ENCODE measurements around the gene GPR180.

DNA sequence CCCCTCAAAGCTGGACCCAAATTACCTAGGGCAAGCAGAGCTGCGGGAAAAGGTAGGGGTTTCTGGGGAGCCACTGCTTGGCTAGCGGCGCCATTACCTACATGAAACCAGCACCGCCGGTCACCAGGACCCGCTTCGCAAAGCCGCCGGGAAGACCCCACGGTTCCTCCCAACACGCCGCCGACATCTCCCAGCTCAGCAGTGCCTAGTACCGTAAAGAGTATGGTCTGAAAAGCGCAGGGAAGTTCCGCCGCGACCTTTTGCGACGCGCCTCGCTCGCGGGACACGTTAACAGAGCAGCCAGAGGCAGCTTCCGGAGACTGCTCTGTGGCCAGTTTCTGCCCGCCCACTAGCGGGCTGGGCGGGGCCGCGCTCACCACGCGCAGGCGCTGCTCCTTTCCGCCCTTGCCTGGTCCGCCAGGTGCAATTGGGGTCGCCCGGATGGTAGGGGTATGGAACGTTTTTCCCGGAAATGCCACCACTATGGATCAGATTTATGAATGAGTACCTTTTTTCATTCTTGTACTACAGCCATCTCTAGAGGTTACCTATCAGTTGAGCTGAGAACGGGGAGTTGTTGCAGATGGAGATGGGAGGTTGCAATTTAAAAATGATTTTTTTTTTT, 5.6 kb upstream of the GPR180 start, which contains the start of gene TGDS:
- TF ChIP-seq, protein P1, sequence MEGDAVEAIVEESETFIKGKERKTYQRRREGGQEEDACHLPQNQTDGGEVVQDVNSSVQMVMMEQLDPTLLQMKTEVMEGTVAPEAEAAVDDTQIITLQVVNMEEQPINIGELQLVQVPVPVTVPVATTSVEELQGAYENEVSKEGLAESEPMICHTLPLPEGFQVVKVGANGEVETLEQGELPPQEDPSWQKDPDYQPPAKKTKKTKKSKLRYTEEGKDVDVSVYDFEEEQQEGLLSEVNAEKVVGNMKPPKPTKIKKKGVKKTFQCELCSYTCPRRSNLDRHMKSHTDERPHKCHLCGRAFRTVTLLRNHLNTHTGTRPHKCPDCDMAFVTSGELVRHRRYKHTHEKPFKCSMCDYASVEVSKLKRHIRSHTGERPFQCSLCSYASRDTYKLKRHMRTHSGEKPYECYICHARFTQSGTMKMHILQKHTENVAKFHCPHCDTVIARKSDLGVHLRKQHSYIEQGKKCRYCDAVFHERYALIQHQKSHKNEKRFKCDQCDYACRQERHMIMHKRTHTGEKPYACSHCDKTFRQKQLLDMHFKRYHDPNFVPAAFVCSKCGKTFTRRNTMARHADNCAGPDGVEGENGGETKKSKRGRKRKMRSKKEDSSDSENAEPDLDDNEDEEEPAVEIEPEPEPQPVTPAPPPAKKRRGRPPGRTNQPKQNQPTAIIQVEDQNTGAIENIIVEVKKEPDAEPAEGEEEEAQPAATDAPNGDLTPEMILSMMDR (IDR thresholded peaks at IDR 0.05), result peak in 5 of 7 experiments; percentile 5 to 41 (median 22)
- TF ChIP-seq POLR2A (IDR thresholded peaks at IDR 0.05), result peak; percentile 60 to 87 (median 81)
